Measurements from ENCODE around the gene PGAP1. TPM values are rescaled to one million over a fixed set of nuclear protein-coding genes. Genes with fewer than 3 reads are reported as not detected.

The PGAP1 gene
- total and polyA plus RNA-seq, 9 of the 15 experiments (the other 6 are each of a cell fraction or from before 2014, with no cell fraction given) = 0.08 to 0.73 (median 0.52) TPM

- no peaks in the 10 kb centered on the region for H3K9me3 ChIP-seq (replicated peaks; ENCODE audit: control insufficient read depth, insufficient read depth, low read depth, low read length)
- no TSS peak for BruUV-seq (replicated peaks)
- WGBS (ENCODE audit: insufficient coverage, low coverage, missing lambda C conversion rate) = no CpG with 5 or more reads among the region's 1 CpG
- no peak overlapping the region for H3K9ac ChIP-seq (ENCODE audit: insufficient read depth in 1 of 2, low read depth in 2 of 2, low read length in 2 of 2)
- FAIRE-seq = no peak
- no peaks in the 10 kb centered on the region for H3K27me3 ChIP-seq (ENCODE audit: control insufficient read depth in 2 of 2, insufficient read depth in 2 of 2, low read length in 2 of 2)
- H2AFZ ChIP-seq (ENCODE audit: low read depth, low read length) = no peak overlapping the region
- no peak overlapping the region for H3K4me3 ChIP-seq
- CTCF ChIA-PET (ENCODE audit: low intra/inter-chr PET ratio) = no interaction called here
- H3K4me2 ChIP-seq (ENCODE audit: insufficient read depth, low read length) = no peak overlapping the region
- in situ Hi-C loops (cut with MboI) (no loop called here), intact Hi-C loops (cut with micrococcal nuclease) (no loop called here)
- H3K36me3 ChIP-seq (ENCODE audit: control insufficient read depth, insufficient read depth, low read length) = no peaks in the 10 kb centered on the region
- TF ChIP-seq ZFP36 (IDR thresholded peaks at IDR 0.05; ENCODE audit: low read depth, low read length, partially characterized antibody) (no peak), DEAF1 (CRISPR knock-in tag; IDR thresholded peaks at IDR 0.05) (no peak), FUS (optimal IDR thresholded peaks at IDR 0.05; ENCODE audit: low read depth, low read length) (no peak), HDGF (IDR thresholded peaks at IDR 0.05) (no peak), ATF3 (IDR thresholded peaks at IDR 0.05) (no peak), ATF3 (CRISPR knock-in tag; conservative IDR thresholded peaks at IDR 0.05) (no peak), E2F1 (CRISPR knock-in tag; IDR thresholded peaks at IDR 0.05) (no peak), MYBL2 (IDR thresholded peaks at IDR 0.05; ENCODE audit: low read depth) (no peak), MYBL2 (CRISPR knock-in tag; IDR thresholded peaks at IDR 0.05; ENCODE audit: borderline replicate concordance) (no peak), TAF1 (IDR thresholded peaks at IDR 0.05; ENCODE audit: control insufficient read depth, extremely low read depth, insufficient read depth, low read length, severe bottlenecking) (no peak), TSC22D4 (tag; IDR thresholded peaks at IDR 0.05) (no peak), PHF8 (IDR thresholded peaks at IDR 0.05; ENCODE audit: borderline replicate concordance, low read length) (no peak)
- H3K27ac ChIP-seq (ENCODE audit: extremely low read depth, low read depth, low read length) = no peak overlapping the region
- POLR2A ChIA-PET = interaction anchor here (0.6 kb wide), 1 partner anchor 482 kb away, joined by 3 read pairs; no protein-coding TSS in a partner anchor
- ATAC-seq = no peak
- H3K9me1 ChIP-seq (ENCODE audit: control insufficient read depth, insufficient read depth, low read length) = no peaks in the 10 kb centered on the region
- no peaks in the 10 kb centered on the region for H4K20me1 ChIP-seq (replicated peaks; ENCODE audit: control insufficient read depth, insufficient read depth, low read length)
- no peak for DNase-seq (ENCODE audit: extremely low read depth in 1 of 4, low spot score in 3 of 4)
- H3K79me2 ChIP-seq (ENCODE audit: control insufficient read depth, insufficient read depth, low read length) = no peaks in the 10 kb centered on the region
- no peaks in the 10 kb centered on the region for H3K4me1 ChIP-seq (replicated peaks in 1 of 2; ENCODE audit: control insufficient read depth in 2 of 2, insufficient read depth in 2 of 2, low read length in 2 of 2)
Measured at GRCh38 chr2:196854629-196855028, 71.9 kb downstream of the PGAP1 start.
